ENCODE results near the gene CD164L2.

Gene CD164L2

DNA sequence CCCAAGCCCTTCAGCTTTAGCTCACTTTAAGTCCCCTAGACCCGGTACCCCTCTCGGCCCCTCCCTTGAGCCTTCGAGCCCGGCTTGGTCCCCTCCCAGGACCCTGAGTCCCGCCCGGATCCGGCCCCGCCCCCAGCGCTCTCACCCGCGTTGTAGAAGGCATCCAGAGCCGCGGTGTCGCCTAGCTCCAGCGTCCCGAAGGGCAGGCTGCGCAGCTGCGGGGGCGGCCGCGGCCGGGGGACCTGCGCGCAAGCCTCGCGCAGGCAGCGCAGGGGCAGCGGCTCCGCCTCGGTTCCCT lies 17.1 kb downstream of the CD164L2 start:
- H3K4ac ChIP-seq (ENCODE audit: low read depth, low read length): no peak overlapping the region
- H3K9me3 ChIP-seq (ENCODE audit: insufficient read depth, low read depth, low read length): peaks cover 5% of the 10 kb centered on the region
- H3K79me1 ChIP-seq (ENCODE audit: low read length): peaks cover 11% of the 10 kb centered on the region
- H3K23ac ChIP-seq (ENCODE audit: low read length): no peak overlapping the region
- H3K9ac ChIP-seq (ENCODE audit: low read length): peak overlapping the region; percentile 37
- H4K91ac ChIP-seq (ENCODE audit: low read depth, low read length): peak overlapping the region; percentile 60
- H2BK120ac ChIP-seq (ENCODE audit: insufficient read depth, low read length, poor library complexity): no peak overlapping the region
- peak overlapping the region; percentile 74 for H3K4me2 ChIP-seq (ENCODE audit: low read length)
- H3K4me3 ChIP-seq (ENCODE audit: low read depth, low read length): peak overlapping the region; percentile 80
- H3K27ac ChIP-seq (ENCODE audit: low read depth, low read length): peak overlapping the region; percentile 60
- peak overlapping the region; percentile 54 for H3K18ac ChIP-seq (ENCODE audit: low read length)
- no peak overlapping the region for H2BK5ac ChIP-seq (ENCODE audit: low read depth, low read length, poor library complexity)
- H2AFZ ChIP-seq (ENCODE audit: insufficient read depth, low read length, poor library complexity): peak overlapping the region; percentile 58
- H4K8ac ChIP-seq (ENCODE audit: low read depth, low read length): peak overlapping the region; percentile 63
- H3K4me1 ChIP-seq (ENCODE audit: control insufficient read depth in 1 of 2, insufficient read depth in 2 of 2, low read length in 2 of 2): peaks cover 17% of the 10 kb centered on the region in 2 experiments
- peak overlapping the region; percentile 50 for H3K14ac ChIP-seq (ENCODE audit: low read length)
- no peak overlapping the region for H2BK12ac ChIP-seq (ENCODE audit: low read length)
- H4K12ac ChIP-seq (ENCODE audit: low read depth, low read length): peak overlapping the region; percentile 32
- H2AK5ac ChIP-seq (ENCODE audit: low read length): no peak overlapping the region
- peaks cover 1% of the 10 kb centered on the region for H3K79me2 ChIP-seq (ENCODE audit: control insufficient read depth, insufficient read depth, low read length, poor library complexity)
- H3K36me3 ChIP-seq (ENCODE audit: control insufficient read depth in 1 of 2, insufficient read depth in 2 of 2, low read length in 2 of 2): peaks cover 2 to 8% of the 10 kb centered on the region in 2 experiments
- H3K27me3 ChIP-seq (ENCODE audit: insufficient read depth, low read length): peaks cover 4% of the 10 kb centered on the region
- WGBS (ENCODE audit: extremely low coverage, insufficient coverage, insufficient read length): no CpG with 5 or more reads among the region's 30 CpGs
- peak; percentile 81 to 88 for DNase-seq

DNA sequence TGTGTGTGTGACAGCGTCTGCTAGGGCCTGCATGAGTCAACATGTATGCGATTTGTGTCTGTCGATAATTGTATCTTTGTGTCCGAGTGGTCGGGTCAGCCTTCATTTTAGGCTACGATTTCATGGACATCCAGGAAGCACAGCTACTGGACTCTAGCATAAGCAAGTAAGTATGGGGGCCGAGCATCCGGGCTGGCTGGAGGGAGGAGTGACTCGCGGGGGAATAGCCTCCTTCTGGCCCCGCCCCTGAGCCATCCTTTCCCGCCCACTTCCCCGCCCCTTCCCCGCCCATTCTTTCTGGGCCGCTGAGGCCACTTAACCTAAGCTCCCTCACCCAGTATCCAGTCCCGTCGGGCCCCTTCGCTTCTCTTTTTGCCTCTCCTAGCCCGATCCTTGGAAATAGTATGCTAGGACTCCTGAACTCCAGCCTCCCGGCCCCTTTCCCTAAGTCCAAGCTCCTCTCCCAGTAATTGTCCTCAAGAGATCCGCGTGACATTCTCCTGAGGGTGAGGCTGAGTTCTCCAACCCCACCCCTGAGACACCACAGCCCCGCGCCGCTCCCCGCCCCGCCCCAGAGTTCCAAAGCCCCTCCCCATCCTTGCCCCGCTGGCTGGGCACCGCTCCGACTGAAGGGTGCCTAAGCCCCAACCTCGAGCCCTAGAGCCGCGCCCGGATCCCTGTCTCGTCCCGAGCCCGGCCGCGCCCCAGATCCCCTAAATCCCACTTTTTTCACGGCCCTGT lies 17.6 kb downstream of the CD164L2 start:
- DNase-seq: peak; percentile 85 to 86
- peaks cover 5% of the 10 kb centered on the region for H3K9me3 ChIP-seq (ENCODE audit: insufficient read depth, low read depth, low read length)
- H2BK12ac ChIP-seq (ENCODE audit: low read length): no peak overlapping the region
- peak overlapping the region; percentile 74 for H3K4me2 ChIP-seq (ENCODE audit: low read length)
- H3K14ac ChIP-seq (ENCODE audit: low read length): peak overlapping the region; percentile 0
- peak overlapping the region; percentile 80 for H3K4me3 ChIP-seq (ENCODE audit: low read depth, low read length)
- H4K91ac ChIP-seq (ENCODE audit: low read depth, low read length): peak overlapping the region; percentile 60
- peak overlapping the region; percentile 50 for H3K27ac ChIP-seq (ENCODE audit: low read depth, low read length)
- no CpG with 5 or more reads among the region's 40 CpGs for WGBS (ENCODE audit: extremely low coverage, insufficient coverage, insufficient read length)
- no peak overlapping the region for H2BK120ac ChIP-seq (ENCODE audit: insufficient read depth, low read length, poor library complexity)
- no peak overlapping the region for H3K23ac ChIP-seq (ENCODE audit: low read length)
- peak overlapping the region; percentile 58 for H2AFZ ChIP-seq (ENCODE audit: insufficient read depth, low read length, poor library complexity)
- no peak overlapping the region for H2BK5ac ChIP-seq (ENCODE audit: low read depth, low read length, poor library complexity)
- H3K18ac ChIP-seq (ENCODE audit: low read length): peak overlapping the region; percentile 54
- peaks cover 17 to 20% of the 10 kb centered on the region in 2 experiments for H3K4me1 ChIP-seq (ENCODE audit: control insufficient read depth in 1 of 2, insufficient read depth in 2 of 2, low read length in 2 of 2)
- H4K12ac ChIP-seq (ENCODE audit: low read depth, low read length): peak overlapping the region; percentile 32
- H3K27me3 ChIP-seq (ENCODE audit: insufficient read depth, low read length): peaks cover 9% of the 10 kb centered on the region
- no peak overlapping the region for H2AK5ac ChIP-seq (ENCODE audit: low read length)
- peaks cover 2 to 8% of the 10 kb centered on the region in 2 experiments for H3K36me3 ChIP-seq (ENCODE audit: control insufficient read depth in 1 of 2, insufficient read depth in 2 of 2, low read length in 2 of 2)
- peaks cover 1% of the 10 kb centered on the region for H3K79me2 ChIP-seq (ENCODE audit: control insufficient read depth, insufficient read depth, low read length, poor library complexity)
- peak overlapping the region; percentile 63 for H4K8ac ChIP-seq (ENCODE audit: low read depth, low read length)
- H3K9ac ChIP-seq (ENCODE audit: low read length): no peak overlapping the region
- peaks cover 11% of the 10 kb centered on the region for H3K79me1 ChIP-seq (ENCODE audit: low read length)
- no peak overlapping the region for H3K4ac ChIP-seq (ENCODE audit: low read depth, low read length)

DNA sequence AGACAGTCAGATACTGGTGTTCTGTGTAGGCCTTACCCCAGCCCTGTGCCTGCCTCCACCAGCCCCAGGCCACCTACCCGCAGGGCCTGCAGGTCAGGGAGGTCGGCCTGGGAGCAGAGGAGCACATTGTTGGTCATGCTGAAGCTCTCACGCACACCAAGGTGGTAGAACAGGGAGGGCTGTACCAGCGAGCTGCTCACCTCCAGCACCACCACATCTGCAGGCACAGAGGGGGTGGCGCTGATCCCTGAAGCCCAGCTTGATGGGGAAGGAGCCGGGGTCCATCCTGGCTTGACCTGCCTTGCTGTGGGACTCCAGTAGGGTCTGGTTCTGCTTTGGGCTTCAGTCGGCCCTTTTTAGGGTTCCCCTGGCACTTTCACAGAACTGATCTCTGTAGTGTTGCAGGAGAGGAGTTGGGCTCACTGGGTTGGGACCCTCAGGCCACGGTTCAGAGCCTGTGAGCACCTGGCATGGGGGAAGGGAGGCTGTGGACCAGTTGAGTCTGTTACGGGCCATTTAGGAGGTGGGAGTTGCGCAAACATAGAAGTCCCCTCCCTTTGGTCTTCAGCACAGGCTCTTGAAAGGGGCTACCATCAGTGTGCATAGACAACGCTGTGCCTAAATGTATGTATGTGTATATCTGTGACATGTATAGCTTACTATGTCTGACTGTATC lies 18.3 kb downstream of the CD164L2 start:
- H3K18ac ChIP-seq (ENCODE audit: low read length): peak overlapping the region; percentile 37
- no peak overlapping the region for H3K4ac ChIP-seq (ENCODE audit: low read depth, low read length)
- H3K23ac ChIP-seq (ENCODE audit: low read length): no peak overlapping the region
- no peak overlapping the region for H3K9ac ChIP-seq (ENCODE audit: low read length)
- H2AFZ ChIP-seq (ENCODE audit: insufficient read depth, low read length, poor library complexity): peak overlapping the region; percentile 32
- H4K91ac ChIP-seq (ENCODE audit: low read depth, low read length): peak overlapping the region; percentile 41
- H3K27me3 ChIP-seq (ENCODE audit: insufficient read depth, low read length): peaks cover 15% of the 10 kb centered on the region
- H3K79me2 ChIP-seq (ENCODE audit: control insufficient read depth, insufficient read depth, low read length, poor library complexity): peaks cover 1% of the 10 kb centered on the region
- peaks cover 11% of the 10 kb centered on the region for H3K79me1 ChIP-seq (ENCODE audit: low read length)
- no peak overlapping the region for H2AK5ac ChIP-seq (ENCODE audit: low read length)
- peak overlapping the region; percentile 0 for H3K14ac ChIP-seq (ENCODE audit: low read length)
- peak overlapping the region; percentile 26 for H2BK120ac ChIP-seq (ENCODE audit: insufficient read depth, low read length, poor library complexity)
- peaks cover 8% of the 10 kb centered on the region for H3K9me3 ChIP-seq (ENCODE audit: insufficient read depth, low read depth, low read length)
- peak overlapping the region; percentile 12 for H3K4me2 ChIP-seq (ENCODE audit: low read length)
- peak overlapping the region; percentile 50 for H3K27ac ChIP-seq (ENCODE audit: low read depth, low read length)
- peaks cover 2 to 8% of the 10 kb centered on the region in 2 experiments for H3K36me3 ChIP-seq (ENCODE audit: control insufficient read depth in 1 of 2, insufficient read depth in 2 of 2, low read length in 2 of 2)
- peak; percentile 89 to 90 for DNase-seq
- H3K4me3 ChIP-seq (ENCODE audit: low read depth, low read length): peak overlapping the region; percentile 20
- peak overlapping the region; percentile 19 for H2BK12ac ChIP-seq (ENCODE audit: low read length)
- H3K4me1 ChIP-seq (ENCODE audit: control insufficient read depth in 1 of 2, insufficient read depth in 2 of 2, low read length in 2 of 2): peaks cover 20 to 26% of the 10 kb centered on the region in 2 experiments
- H4K8ac ChIP-seq (ENCODE audit: low read depth, low read length): peak overlapping the region; percentile 0
- H4K12ac ChIP-seq (ENCODE audit: low read depth, low read length): peak overlapping the region; percentile 6
- H2BK5ac ChIP-seq (ENCODE audit: low read depth, low read length, poor library complexity): no peak overlapping the region
- no CpG with 5 or more reads among the region's 11 CpGs for WGBS (ENCODE audit: extremely low coverage, insufficient coverage, insufficient read length)

DNA sequence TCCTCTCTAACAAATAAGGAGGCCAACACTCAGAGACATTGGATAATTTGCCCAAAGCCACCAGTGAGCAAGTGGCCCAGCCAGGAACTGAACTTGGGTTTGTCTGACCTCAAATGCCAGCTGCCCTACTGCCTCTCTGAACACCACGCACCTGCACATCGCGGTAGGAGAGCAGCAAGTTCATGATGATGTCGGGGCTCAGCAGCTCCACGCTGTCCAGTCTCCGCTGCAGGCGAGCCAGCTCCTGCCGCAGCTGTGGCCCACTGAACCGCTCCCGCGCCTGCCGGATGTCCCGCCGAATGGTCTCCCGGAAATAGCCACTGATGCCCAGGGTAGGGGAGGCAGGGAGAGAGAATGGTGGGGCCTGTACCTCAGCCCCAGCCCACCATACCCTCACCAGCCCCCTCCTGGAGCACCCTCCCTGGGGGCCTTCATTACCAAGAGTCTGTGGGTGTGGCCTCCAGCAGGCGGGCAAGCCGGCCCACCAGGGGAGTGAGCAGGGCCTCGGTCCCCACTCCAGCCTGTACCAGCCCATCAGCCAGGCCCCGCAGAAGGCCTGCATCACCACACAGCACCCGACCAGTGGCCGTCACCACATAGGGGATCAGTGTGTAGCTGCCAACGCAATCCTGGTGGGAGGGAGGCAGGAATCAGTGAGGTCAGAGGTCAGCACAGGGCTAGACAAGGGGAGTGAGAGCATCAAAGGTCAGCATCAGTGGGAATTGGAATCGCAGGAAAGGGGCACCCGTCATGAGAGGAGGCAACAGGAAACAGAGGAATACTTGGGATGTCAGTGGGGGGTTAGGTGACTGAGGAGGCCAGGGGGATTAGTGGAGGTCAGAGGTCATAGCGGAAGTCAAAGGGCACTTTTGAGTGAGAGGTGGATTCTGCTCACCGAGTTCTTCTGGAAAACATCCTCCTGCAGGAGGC lies 19.1 kb downstream of the CD164L2 start:
- Histone ChIP-seq H2AFZ (ENCODE audit: insufficient read depth, low read length, poor library complexity) (no peak overlapping the region), H3K9ac (ENCODE audit: low read length) (no peak overlapping the region), H2BK12ac (ENCODE audit: low read length) (no peak overlapping the region), H3K18ac (ENCODE audit: low read length) (no peak overlapping the region), H4K91ac (ENCODE audit: low read depth, low read length) (no peak overlapping the region), H3K4ac (ENCODE audit: low read depth, low read length) (no peak overlapping the region), H3K27me3 (ENCODE audit: insufficient read depth, low read length) (peaks cover 18% of the 10 kb centered on the region), H2BK120ac (ENCODE audit: insufficient read depth, low read length, poor library complexity) (no peak overlapping the region), H3K9me3 (ENCODE audit: insufficient read depth, low read depth, low read length) (peaks cover 11% of the 10 kb centered on the region), H3K23ac (ENCODE audit: low read length) (no peak overlapping the region), H4K12ac (ENCODE audit: low read depth, low read length) (no peak overlapping the region), H3K36me3 (ENCODE audit: control insufficient read depth in 1 of 2, insufficient read depth in 2 of 2, low read length in 2 of 2) (peaks cover 2 to 8% of the 10 kb centered on the region in 2 experiments), H2AK5ac (ENCODE audit: low read length) (no peak overlapping the region), H3K4me1 (ENCODE audit: control insufficient read depth in 1 of 2, insufficient read depth in 2 of 2, low read length in 2 of 2) (peaks cover 21 to 26% of the 10 kb centered on the region in 2 experiments), H3K14ac (ENCODE audit: low read length) (no peak overlapping the region), H2BK5ac (ENCODE audit: low read depth, low read length, poor library complexity) (no peak overlapping the region), H3K4me2 (ENCODE audit: low read length) (no peak overlapping the region), H3K4me3 (ENCODE audit: low read depth, low read length) (no peak overlapping the region), H4K8ac (ENCODE audit: low read depth, low read length) (no peak overlapping the region), H3K79me1 (ENCODE audit: low read length) (peaks cover 11% of the 10 kb centered on the region), H3K27ac (ENCODE audit: low read depth, low read length) (no peak overlapping the region), H3K79me2 (ENCODE audit: control insufficient read depth, insufficient read depth, low read length, poor library complexity) (peaks cover 1% of the 10 kb centered on the region)
- WGBS (ENCODE audit: extremely low coverage, insufficient coverage, insufficient read length): no CpG with 5 or more reads among the region's 26 CpGs
- DNase-seq: no peak
